HUES6 (cell line): Measurements from ENCODE around the gene HOXC10.

Source experiments
- H3K27ac ChIP-seq: 2 replicates; pipeline ENCODE4 v1.7.0; 2013; ENCODE audit warnings: low read depth, mild to moderate bottlenecking, low read length, inconsistent platforms
- H3K27me3 ChIP-seq: 2 replicates; pipeline ENCODE4 v1.6.1; 2013; ENCODE audit warnings: low read length; ENCODE audit not compliant: control insufficient read depth, insufficient read depth
- H3K36me3 ChIP-seq: 2 replicates; pipeline ENCODE4 v1.6.1; 2013; ENCODE audit warnings: low read length; ENCODE audit not compliant: control insufficient read depth, insufficient read depth
- H3K4me1 ChIP-seq: 2 replicates; pipeline ENCODE4 v1.6.1; 2013; ENCODE audit warnings: low read length; ENCODE audit not compliant: control insufficient read depth, insufficient read depth
- H3K4me3 ChIP-seq: 2 replicates; pipeline ENCODE4 v1.5.1; 2013; ENCODE audit warnings: low read depth, low read length
- H3K9ac ChIP-seq: one replicate; pipeline ENCODE4 v1.6.1; 2013; ENCODE audit warnings: mild to moderate bottlenecking, low read length
- H3K9me3 ChIP-seq: 2 replicates; pipeline ENCODE4 v1.6.1; 2013; ENCODE audit warnings: low read depth, low read length; ENCODE audit not compliant: control insufficient read depth, insufficient read depth

Gene HOXC10

GRCh38 chr12:54031480-54031879 lies 46.5 kb downstream of the HOXC10 start:
- H3K27me3 ChIP-seq: peaks cover 100% of the 10 kb centered on the region
- H3K36me3 ChIP-seq: no peaks in the 10 kb centered on the region
- no peaks in the 10 kb centered on the region for H3K9me3 ChIP-seq
- H3K4me3 ChIP-seq: peak overlapping the region; percentile 41; the same call in 1 of the 2 replicates
- peak overlapping the region; percentile 56 for H3K9ac ChIP-seq
- H3K27ac ChIP-seq: no peak overlapping the region
- peaks cover 33% of the 10 kb centered on the region for H3K4me1 ChIP-seq

GRCh38 chr12:54032086-54032619 lies 47.2 kb downstream of the HOXC10 start:
- no peak overlapping the region for H3K4me3 ChIP-seq
- no peak overlapping the region for H3K27ac ChIP-seq
- no peaks in the 10 kb centered on the region for H3K36me3 ChIP-seq
- no peaks in the 10 kb centered on the region for H3K9me3 ChIP-seq
- peaks cover 100% of the 10 kb centered on the region for H3K27me3 ChIP-seq
- peaks cover 33% of the 10 kb centered on the region for H3K4me1 ChIP-seq
- peak overlapping the region; percentile 37 for H3K9ac ChIP-seq

- H3K9ac ChIP-seq: peak within 1 kb of the TSS; percentile 40
- H3K27ac ChIP-seq: no peak within 1 kb of the TSS
- H3K9me3 ChIP-seq: no peaks in the 10 kb centered on the region
- H3K36me3 ChIP-seq: no peaks in the 10 kb centered on the region
- H3K27me3 ChIP-seq: peaks cover 100% of the 10 kb centered on the region
- peak within 1 kb of the TSS; percentile 24; the same call in 1 of the 2 replicates for H3K4me3 ChIP-seq
- H3K4me1 ChIP-seq: peaks cover 33% of the 10 kb centered on the region
These were observed 47.7 kb downstream of the HOXC10 start, which contains the start of gene HOXC5 for GRCh38 chr12:54032627-54033100. TSS of gene HOXC5 (plus strand) at chr12:54033050. CDS start at chr12:54033123, 73 bp downstream.

- H3K9me3 ChIP-seq: no peaks in the 10 kb centered on the region
- H3K9ac ChIP-seq: peak overlapping the region; percentile 40
- H3K36me3 ChIP-seq: no peaks in the 10 kb centered on the region
- peaks cover 32% of the 10 kb centered on the region for H3K4me1 ChIP-seq
- H3K27me3 ChIP-seq: peaks cover 100% of the 10 kb centered on the region
- no peak overlapping the region for H3K27ac ChIP-seq
- peak overlapping the region; percentile 24; the same call in 1 of the 2 replicates for H3K4me3 ChIP-seq
These were observed 48.4 kb downstream of the HOXC10 start for GRCh38 chr12:54033106-54033979.

GRCh38 chr12:54033980-54034784 lies 49.2 kb downstream of the HOXC10 start:
- H3K27me3 ChIP-seq: peaks cover 100% of the 10 kb centered on the region
- H3K9me3 ChIP-seq: no peaks in the 10 kb centered on the region
- H3K9ac ChIP-seq: peak overlapping the region; percentile 65
- H3K36me3 ChIP-seq: no peaks in the 10 kb centered on the region
- H3K4me1 ChIP-seq: peaks cover 28% of the 10 kb centered on the region
- H3K4me3 ChIP-seq: peak overlapping the region; percentile 7; the same call in 1 of the 2 replicates
- H3K27ac ChIP-seq: no peak overlapping the region

GRCh38 chr12:54034785-54035310 lies 49.9 kb downstream of the HOXC10 start:
- no peak overlapping the region for H3K27ac ChIP-seq
- H3K4me3 ChIP-seq: peak overlapping the region; percentile 7; the same call in 1 of the 2 replicates
- peaks cover 100% of the 10 kb centered on the region for H3K27me3 ChIP-seq
- peak overlapping the region; percentile 65 for H3K9ac ChIP-seq
- H3K4me1 ChIP-seq: peaks cover 22% of the 10 kb centered on the region
- no peaks in the 10 kb centered on the region for H3K36me3 ChIP-seq
- no peaks in the 10 kb centered on the region for H3K9me3 ChIP-seq

- peak overlapping the region; percentile 65 for H3K9ac ChIP-seq
- H3K27ac ChIP-seq: no peak overlapping the region
- peaks cover 21% of the 10 kb centered on the region for H3K4me1 ChIP-seq
- no peaks in the 10 kb centered on the region for H3K9me3 ChIP-seq
- no peak overlapping the region for H3K4me3 ChIP-seq
- no peaks in the 10 kb centered on the region for H3K36me3 ChIP-seq
- peaks cover 100% of the 10 kb centered on the region for H3K27me3 ChIP-seq
These were observed 50.8 kb downstream of the HOXC10 start for GRCh38 chr12:54035568-54036264.

- Histone ChIP-seq H3K36me3 (no peaks in the 10 kb centered on the region), H3K27ac (no peak overlapping the region), H3K9ac (peak overlapping the region; percentile 71), H3K4me3 (peak overlapping the region; percentile 21; the same call in 1 of the 2 replicates), H3K9me3 (no peaks in the 10 kb centered on the region), H3K4me1 (peaks cover 11% of the 10 kb centered on the region), H3K27me3 (peaks cover 100% of the 10 kb centered on the region)
These were observed 51.8 kb downstream of the HOXC10 start for GRCh38 chr12:54036620-54037359.

- Histone ChIP-seq H3K9me3 (no peaks in the 10 kb centered on the region), H3K4me3 (peak overlapping the region; percentile 25; the same call in 1 of the 2 replicates), H3K36me3 (no peaks in the 10 kb centered on the region), H3K27ac (no peak overlapping the region), H3K27me3 (peaks cover 100% of the 10 kb centered on the region), H3K9ac (peak overlapping the region; percentile 71), H3K4me1 (peaks cover 9% of the 10 kb centered on the region)
These were observed 52.7 kb downstream of the HOXC10 start for GRCh38 chr12:54037360-54038283.
